Measurements from ENCODE around the gene GRID1.

The GRID1 gene

GRCh38 chr10:86290933-86291615 is 75.5 kb downstream of the GRID1 start:
- DNase-seq: no peak

- no peak for DNase-seq
These were observed 77.1 kb downstream of the GRID1 start for GRCh38 chr10:86289577-86289868.

- DNase-seq: no peak
These were observed 77.7 kb downstream of the GRID1 start for GRCh38 chr10:86288695-86289576.

GRCh38 chr10:86287966-86288579 is 78.5 kb downstream of the GRID1 start:
- no peak for DNase-seq

- no peak for DNase-seq
These were observed 79.3 kb downstream of the GRID1 start for GRCh38 chr10:86287110-86287793.

GRCh38 chr10:86286236-86287109 is 80.1 kb downstream of the GRID1 start:
- DNase-seq: no peak

- no peak for DNase-seq
These were observed 81.3 kb downstream of the GRID1 start for GRCh38 chr10:86285136-86285790.

GRCh38 chr10:86284355-86285105 is 82.1 kb downstream of the GRID1 start:
- DNase-seq: no peak

GRCh38 chr10:86283466-86284287 is 82.9 kb downstream of the GRID1 start:
- no peak for DNase-seq

GRCh38 chr10:86282664-86283465 is 83.7 kb downstream of the GRID1 start:
- no peak for DNase-seq

GRCh38 chr10:86281396-86281795 is 85.2 kb downstream of the GRID1 start:
- DNase-seq: no peak

GRCh38 chr10:86269332-86269731 is 97.3 kb downstream of the GRID1 start:
- no peak for DNase-seq

- DNase-seq: no peak
These were observed 99.1 kb downstream of the GRID1 start for GRCh38 chr10:86267286-86268195.

- no peak for DNase-seq
These were observed 100.0 kb downstream of the GRID1 start for GRCh38 chr10:86266446-86267242.

- DNase-seq: no peak
These were observed 100.7 kb downstream of the GRID1 start for GRCh38 chr10:86265895-86266259.

- DNase-seq: no peak
These were observed 101.2 kb downstream of the GRID1 start for GRCh38 chr10:86265236-86265894.
